HG03565 (cell line): ENCODE results near the gene VASH1.

Experiments used
- ATAC-seq: cut with Tn5 transposase; IDR thresholded peaks from one replicate; pipeline ENCODE4 v1.9.1; 2021; ENCODE audit warnings: mild to moderate bottlenecking, moderate library complexity; ENCODE audit not compliant: unreplicated experiment

The VASH1 gene

GRCh38 chr14:76782115-76782884 is 21.0 kb downstream of the VASH1 start:
- no peak for ATAC-seq

DNA sequence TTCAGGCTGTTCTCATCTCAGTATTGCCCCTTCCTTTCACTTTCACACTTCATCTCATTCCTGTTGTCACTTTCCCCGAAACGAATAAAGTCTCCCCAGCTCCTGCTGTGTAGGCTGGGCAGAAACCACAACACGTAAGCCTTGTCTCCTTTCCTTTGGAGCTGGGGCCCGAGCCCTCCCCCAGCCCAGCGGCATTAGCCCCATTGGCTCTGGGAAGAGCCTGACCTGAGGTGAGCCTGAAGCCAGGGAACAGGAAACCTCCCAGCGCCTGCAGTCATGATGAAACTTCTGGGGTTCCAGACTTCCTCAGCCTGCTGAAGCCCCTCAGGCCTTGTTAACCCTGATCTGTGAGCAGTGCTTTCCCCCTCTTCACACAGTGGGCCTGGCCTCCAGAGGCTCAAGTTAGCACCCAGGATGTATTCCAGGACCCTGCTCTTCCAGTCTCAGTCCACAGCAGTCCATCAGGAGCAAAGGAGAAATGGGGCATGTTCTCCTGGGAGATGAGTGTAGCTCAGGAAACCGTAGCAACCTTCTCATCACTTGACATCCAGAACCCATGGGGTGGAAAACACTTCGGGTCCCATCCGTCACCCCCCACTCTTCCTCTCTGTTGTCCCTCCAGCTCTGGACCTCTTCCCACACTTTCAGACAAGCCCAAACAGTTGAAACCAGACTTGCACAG is 21.8 kb downstream of the VASH1 start:
- no peak for ATAC-seq

DNA sequence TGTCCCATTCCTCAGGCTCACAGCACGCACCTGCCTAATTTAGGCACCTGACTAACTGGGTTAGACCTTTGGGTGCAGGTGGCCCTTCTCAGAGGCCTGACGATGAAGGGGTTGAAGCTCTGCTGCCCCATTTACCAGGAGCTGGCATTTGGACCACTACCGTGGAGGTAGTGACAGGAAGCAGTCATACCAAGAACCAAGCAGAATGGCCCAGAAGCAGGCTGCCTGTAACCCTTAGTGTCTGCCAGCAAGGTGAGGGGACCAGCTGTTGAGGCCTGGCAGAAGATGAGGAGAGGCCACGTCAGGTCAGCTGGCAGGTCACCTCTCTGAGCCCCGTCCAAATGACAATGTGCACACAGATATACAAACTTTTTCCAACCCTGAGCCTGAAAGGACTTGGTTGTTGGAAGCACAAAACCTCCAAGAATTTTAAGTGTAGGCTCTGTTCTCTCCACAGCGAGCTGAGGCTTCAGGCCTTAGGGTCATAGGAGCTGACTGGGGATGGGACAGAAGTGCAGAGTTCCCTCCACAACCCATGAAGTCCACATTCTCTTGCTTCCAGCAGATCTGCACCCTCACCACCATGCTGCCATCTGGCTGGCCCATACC is 23.1 kb downstream of the VASH1 start:
- ATAC-seq: peak; percentile 15

- ATAC-seq: peak; percentile 43
Measured at GRCh38 chr14:76784881-76785280, 23.6 kb downstream of the VASH1 start.

GRCh38 chr14:76786601-76787000 is 25.3 kb downstream of the VASH1 start:
- no peak for ATAC-seq

DNA sequence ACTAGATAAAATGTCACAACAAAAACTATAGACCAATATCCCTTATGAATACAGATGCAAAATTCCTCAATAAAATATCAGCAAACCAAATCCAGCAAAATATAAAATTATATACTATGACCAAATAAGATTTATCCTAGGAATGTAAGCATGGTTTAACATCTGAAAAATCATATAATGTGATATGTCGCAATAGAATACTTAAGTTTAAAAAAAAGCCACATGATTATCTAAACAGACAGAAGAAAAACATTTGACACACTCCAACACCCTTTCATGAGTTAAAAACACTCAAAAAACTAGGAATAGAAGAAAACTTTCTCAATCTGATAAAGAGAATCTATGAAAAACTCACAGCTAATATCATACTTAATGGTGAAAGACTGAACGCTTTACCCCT is 31.2 kb downstream of the VASH1 start:
- ATAC-seq: no peak

DNA sequence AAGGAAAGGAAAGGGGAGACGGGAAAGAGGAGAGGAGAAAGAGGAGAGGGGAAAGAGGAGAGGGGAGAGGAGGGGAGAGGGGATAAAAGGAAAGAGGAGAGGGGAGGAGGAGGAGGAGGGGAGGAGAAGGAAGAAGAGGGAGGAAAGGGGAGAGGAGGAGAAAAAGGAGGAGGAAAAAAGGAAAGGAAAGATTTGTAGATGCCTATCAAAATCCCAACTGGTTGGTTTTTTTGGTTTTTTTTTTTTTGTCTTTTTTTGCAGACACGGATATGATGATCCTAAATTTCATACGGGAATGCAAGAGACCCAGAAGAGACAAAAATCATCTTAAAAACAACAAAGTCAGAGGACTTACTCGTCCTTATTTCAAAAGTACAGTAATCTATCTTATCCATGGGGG is 32.1 kb downstream of the VASH1 start:
- ATAC-seq: no peak

GRCh38 chr14:76793956-76794355 is 32.7 kb downstream of the VASH1 start:
- ATAC-seq: no peak

- ATAC-seq: no peak
Measured at GRCh38 chr14:76806446-76806845, 45.2 kb downstream of the VASH1 start.

DNA sequence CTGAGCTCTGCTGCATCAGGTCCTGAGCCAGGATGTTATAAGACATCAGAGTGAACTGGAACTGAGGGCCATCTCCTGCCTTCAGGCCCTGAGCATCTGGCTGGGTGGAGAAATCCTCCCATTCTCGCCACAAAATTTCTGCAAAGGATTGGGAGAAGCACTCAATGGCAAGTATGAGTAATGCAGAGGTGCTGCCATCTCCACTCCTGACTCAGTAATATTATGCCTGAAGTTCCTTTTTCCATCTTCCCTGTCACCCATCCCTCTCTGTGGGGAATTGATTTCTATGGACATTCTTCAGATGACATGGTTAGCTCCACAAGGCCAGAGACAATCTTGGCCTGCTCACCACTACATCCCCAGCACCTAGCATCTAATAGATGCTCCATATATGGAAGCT is 46.7 kb downstream of the VASH1 start:
- no peak for ATAC-seq

- no peak for ATAC-seq
Measured at GRCh38 chr14:76808990-76809389, 47.7 kb downstream of the VASH1 start.

DNA sequence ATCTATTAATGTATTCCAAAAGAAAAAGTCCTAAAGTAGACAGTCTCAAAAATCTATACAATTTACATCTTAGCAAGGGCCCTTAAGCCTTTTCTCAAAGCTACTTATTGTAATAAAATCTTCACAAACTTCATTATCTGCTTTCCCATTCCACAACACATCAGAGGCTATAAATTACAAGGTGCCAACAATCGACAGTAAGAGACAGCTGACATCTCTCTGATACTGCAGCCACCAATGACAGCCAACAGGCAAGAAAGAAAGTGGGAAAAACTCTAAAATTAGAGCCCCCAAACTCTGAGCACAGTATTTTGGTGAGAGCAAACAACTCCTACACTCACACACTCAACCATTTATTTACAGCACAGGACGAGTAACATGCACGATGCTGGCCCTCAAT is 49.3 kb downstream of the VASH1 start:
- no peak for ATAC-seq

- ATAC-seq: no peak
Measured at GRCh38 chr14:76810953-76811400, 49.7 kb downstream of the VASH1 start.

DNA sequence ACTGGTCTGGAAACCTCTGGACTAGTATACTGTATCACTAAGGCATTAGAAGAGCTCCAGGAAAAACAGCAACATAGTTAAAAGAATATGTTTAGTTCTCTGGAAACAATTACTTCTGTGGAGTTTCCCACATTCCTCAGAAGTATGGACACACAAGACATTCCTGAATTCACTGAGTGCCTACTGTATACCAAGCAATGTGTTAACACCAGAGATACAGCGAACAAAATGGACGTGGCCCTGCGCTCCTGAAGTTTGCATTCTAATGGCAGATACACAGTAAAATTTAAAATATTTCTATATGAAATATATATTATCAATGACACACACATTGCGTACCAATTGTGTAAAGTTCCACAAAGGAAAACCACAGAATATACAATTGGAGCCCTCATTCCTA is 50.3 kb downstream of the VASH1 start:
- no peak for ATAC-seq

DNA sequence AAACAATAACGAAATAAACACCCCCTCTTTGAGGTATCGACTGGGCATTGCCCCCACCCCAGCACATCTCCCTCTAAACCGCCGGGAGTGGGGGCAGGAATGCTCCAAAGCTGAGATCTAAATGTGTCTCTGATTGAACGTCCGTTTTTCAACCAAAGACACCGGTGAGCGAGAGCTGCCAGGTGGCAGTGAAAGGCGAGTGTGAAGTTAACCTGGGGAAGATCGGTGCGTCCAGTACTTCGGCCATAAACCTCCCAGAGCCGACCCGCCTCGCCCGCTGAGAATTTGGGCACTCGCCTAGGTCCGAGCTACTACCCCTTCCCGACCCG is 50.8 kb downstream of the VASH1 start:
- ATAC-seq: no peak

DNA sequence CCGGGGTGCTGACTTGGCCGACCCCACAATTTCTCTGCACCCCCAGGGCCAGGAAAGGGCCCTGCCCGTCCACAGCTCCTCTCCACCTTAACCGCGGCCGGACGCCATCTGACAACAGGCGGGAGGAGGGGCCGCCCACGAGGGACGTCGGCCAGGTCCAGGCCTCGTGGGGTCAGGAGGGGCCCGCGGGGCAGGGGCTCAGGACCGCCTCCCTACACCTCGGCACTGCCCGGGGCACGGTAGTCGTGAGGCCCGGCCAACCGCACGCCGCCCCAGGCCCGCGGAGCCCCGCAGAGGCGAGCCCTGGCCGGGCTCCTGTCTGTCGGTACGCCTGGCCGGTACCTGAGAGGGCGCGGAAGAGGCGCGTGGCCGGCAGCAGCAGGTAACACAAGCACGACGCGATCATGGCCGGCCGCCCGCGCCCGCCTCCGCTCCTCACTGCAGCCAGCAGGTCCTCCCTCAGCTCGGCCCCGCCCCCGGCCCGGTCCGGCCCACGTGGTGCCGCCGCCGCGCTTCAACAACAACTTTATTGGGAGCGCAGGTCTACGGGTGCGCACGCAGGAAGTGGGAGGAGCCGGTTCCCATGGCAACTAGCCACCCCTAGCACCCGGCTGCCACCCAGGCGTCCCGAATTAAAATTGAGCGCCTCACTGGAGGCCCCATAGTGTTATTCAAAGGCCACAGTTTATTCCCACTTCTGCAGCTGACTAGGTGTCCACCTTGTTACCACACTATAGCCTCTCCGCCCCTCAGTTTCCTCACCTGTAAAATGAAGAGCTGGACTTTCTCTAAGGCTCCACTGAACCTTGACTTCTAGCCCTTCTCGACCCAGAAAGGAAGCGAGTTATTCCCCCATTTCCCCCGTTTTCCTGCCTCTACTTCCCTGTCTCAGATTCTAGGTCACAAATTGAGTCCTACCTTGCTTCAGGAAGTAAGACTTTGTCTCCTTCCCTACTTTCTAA is 51.4 kb downstream of the VASH1 start, which contains the start of gene ANGEL1:
TSS of gene ANGEL1 (minus strand) at position 461 of the 962 bp plus-strand sequence. CDS start at position 406, 55 bp downstream.
- ATAC-seq: peak; percentile 80

GRCh38 chr14:76814726-76815645 is 53.7 kb downstream of the VASH1 start:
- no peak for ATAC-seq

DNA sequence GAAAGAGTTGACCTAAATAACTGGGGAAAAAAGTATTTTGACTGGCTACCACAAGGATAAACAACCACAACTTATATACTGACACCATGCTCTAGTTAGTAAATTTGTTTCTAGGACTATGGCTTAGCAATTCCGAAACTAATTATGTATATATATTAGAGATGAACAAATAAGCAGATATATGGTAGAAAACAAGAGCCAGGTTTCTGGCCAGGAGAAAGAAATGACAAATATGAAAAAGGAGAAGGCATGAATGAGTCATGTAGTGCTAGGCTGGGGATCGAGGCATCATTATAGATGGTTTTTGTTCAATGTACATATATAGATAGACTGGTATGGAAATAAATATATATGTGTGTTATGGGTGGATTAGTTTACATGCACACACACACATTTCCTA is 59.4 kb downstream of the VASH1 start:
- ATAC-seq: no peak

- ATAC-seq: no peak
Measured at GRCh38 chr14:76826122-76826521, 64.9 kb downstream of the VASH1 start, which contains the start of gene LRRC74A. TSS of gene LRRC74A (plus strand) at chr14:76826408. CDS start at chr14:76826698, 290 bp downstream.
